D341Med (cell line): ENCODE measurements around the gene PLA2G4D.

ENCODE experiments used
- DNase-seq: peaks from one replicate; pipeline ENCODE4 v3.0.0; 2012; ENCODE audit warnings: low spot score

PLA2G4D gene

DNA sequence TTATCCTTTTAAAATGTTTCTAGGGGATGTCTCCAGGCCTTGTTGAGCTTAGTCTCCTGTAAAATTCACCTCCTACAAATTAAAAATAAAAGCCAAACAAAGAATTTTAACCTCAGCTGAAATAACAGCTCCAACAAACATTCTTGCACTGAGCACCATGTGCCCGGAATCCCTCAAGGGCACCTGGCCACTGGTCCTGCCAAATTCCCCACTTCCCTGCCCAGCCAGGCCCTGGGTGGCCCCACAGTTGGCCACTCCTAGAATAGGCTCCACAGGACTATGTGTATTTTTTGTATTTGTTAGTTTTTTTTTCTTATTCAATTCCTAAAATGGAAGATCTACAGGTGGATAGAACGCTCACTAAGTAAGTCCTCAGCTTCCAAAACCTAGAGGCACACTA lies 40.4 kb downstream of the PLA2G4D start:
- DNase-seq = no peak

DNA sequence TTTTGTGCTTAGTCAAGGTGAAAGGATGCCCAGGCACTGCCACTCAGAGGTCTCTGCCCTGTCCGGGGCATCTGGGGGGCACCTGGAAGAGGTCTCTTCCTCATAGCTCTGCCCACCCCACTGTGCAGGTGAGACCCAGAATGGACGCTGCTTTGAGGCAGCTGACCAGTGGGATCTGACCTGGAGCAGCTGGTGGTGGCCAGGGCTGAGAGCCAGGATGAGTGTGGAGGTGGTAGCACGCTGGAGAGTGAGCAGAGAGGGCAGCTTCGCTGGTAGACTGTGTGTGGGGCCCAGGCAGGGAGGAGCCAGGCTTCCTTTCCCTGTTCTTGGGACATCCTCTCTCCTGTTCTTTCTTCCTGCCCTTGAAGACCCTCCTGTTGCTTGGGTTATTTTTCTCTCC lies 41.4 kb downstream of the PLA2G4D start:
- DNase-seq = no peak

DNA sequence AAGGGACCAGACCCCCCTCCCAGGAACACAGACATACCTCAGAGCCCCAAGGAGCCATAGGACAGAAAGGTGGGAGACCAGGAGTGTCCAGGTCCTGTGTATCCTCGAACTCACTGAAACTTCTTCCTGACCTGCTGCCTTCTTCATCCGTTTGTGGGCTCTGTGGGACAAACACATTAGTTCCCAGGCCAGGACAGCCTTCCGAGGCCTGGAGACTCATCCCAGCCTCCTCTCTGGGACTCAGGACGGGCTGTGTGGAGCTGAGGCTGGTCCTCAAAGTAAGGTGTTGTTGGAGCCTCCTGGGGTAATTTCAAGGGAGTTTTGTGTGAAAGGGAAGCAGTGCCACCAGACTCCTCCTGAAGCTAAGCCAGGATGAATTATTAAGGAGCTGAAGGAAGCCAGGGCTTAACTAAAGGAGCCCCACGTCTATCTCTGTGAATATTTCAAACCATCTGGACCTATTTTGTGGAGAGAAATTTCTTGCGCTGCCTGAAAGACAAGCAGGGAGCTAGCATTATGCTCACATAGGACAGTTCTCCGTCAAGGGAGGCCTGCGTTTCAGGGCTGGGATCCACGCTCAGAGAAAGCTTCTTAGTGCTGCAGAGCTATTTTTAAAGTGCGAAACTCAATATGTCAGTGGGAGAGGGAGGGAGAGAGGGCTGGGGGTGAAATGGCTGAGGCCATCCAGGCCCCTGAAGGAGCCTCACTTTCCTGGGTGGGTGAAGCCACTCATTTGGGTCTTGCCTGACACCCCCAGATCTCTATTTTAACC lies 43.7 kb downstream of the PLA2G4D start:
- DNase-seq = no peak

- no peak for DNase-seq
Measured at GRCh38 chr15:42048821-42049200, 45.6 kb downstream of the PLA2G4D start.

- no peak for DNase-seq
Measured at GRCh38 chr15:42048080-42048820, 46.1 kb downstream of the PLA2G4D start.

DNA sequence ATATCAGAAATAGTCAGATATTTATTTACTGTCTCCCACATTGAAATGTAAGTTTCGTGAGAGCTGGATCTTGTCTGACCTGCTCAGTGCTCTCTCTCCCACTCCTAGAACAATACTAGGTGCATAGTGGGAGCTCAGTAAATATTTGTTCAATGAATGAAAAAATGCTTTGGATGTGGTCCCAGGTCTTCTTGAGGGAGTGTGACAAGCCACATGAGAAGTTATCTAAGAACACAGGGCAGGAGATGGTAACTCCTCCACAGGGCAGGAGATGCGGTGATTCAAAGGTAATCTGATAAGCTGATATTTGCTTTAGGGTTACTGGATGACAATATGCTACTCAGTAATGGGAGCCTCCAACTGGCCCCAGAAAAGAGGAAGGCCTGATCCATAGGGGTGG lies 47.8 kb downstream of the PLA2G4D start:
- no peak for DNase-seq

GRCh38 chr15:42045211-42045615 lies 49.1 kb downstream of the PLA2G4D start:
- no peak for DNase-seq

- no peak for DNase-seq
Measured at GRCh38 chr15:42042602-42043400, 51.6 kb downstream of the PLA2G4D start.

DNA sequence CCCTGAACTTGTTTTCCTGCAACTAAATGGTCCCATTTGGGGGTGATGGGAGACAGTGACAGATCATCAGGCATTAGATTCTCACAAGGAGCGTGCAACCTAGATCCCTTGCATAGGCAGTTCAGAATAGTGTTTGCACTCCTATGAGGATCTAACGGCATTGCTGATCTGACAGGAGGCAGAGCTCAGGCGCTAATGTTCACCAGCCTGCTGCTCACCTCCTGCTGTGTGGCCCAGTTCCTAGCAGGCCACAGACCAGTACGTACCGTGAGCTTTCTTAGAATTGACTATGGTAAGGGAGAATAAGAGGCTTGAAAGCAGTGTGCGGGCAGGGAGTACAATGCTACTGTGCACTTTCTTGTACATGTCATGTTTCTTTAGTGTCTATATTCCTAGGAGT lies 56.0 kb downstream of the PLA2G4D start:
- no peak for DNase-seq

- peak; percentile 4 for DNase-seq
Measured at GRCh38 chr15:42037656-42038055, 56.7 kb downstream of the PLA2G4D start.

GRCh38 chr15:42036966-42037365 lies 57.4 kb downstream of the PLA2G4D start:
- DNase-seq = peak; percentile 2

- DNase-seq = peak; percentile 16
Measured at GRCh38 chr15:42036112-42036905, 58.1 kb downstream of the PLA2G4D start.

- no peak for DNase-seq
Measured at GRCh38 chr15:42035435-42035761, 59.0 kb downstream of the PLA2G4D start.

DNA sequence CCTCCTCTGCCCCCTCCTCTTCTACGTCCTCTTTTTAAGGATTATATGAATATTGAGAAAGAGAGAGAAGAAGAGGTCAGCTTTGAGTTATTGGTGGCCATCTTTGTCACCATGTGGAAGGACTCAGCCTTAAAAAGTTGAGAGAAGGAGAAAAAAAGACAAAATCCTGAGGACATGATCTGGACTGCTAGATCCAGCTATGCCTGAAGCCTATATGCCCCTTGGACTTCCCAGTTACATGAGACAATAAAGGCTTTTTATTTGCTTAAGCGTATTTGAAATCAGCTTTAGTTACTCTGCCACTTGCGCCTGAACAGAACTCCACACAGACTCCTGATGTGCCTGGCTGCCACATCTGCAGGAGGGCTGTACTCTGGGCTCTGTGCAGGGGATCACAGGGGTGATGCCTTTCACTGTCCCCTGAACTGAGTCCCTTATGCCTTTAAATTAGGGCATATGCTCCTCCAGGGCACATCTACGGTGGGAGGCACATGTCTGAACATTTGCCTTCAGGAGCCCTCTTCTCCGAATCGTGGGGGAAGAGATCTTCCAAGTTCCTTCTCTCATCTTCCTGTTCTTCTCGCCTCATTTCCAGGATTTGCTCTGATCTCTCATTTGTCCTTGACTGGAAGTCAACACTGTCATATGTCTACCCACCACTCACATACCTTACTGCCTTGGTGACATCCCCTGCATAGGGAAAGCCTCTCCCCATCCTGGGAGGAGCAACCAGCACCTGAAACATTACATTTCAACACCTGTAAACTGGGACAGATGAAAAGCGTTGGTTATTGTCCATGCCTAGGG lies 59.5 kb downstream of the PLA2G4D start:
- DNase-seq = no peak

DNA sequence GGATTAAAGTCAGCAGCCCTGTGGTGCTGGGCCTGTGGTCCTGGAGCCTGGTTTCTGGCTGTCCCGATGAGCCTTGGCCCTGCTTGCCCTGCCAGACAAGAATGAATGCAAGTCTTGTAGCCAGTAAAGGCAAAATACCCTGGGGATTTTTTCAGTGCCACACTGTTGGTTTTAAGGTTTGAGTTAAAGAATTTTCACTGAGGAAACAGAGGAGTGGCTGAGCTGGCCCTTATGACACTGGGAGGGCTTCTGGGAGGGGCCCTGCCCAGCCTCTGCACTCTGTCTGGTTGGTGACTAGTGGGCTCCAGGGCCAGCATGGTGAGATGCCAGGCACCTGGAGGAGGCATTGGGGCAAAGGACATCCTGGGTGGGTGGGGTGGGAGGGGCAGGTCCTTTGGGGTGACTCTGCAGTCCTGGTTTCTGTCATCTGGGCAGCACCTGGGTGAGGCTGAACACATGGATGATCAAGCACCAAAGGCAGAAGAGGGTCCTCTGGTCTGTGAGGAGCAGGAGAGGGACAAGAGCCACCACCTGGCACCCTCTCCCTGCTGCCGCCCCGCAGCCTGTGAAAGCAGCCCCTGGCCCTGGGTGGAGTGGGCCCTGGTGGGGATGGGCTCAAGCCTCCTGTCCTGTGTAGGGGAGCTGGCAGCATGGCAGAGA lies 61.0 kb downstream of the PLA2G4D start:
- DNase-seq = no peak

GRCh38 chr15:42032376-42033213 lies 61.8 kb downstream of the PLA2G4D start:
- no peak for DNase-seq

DNA sequence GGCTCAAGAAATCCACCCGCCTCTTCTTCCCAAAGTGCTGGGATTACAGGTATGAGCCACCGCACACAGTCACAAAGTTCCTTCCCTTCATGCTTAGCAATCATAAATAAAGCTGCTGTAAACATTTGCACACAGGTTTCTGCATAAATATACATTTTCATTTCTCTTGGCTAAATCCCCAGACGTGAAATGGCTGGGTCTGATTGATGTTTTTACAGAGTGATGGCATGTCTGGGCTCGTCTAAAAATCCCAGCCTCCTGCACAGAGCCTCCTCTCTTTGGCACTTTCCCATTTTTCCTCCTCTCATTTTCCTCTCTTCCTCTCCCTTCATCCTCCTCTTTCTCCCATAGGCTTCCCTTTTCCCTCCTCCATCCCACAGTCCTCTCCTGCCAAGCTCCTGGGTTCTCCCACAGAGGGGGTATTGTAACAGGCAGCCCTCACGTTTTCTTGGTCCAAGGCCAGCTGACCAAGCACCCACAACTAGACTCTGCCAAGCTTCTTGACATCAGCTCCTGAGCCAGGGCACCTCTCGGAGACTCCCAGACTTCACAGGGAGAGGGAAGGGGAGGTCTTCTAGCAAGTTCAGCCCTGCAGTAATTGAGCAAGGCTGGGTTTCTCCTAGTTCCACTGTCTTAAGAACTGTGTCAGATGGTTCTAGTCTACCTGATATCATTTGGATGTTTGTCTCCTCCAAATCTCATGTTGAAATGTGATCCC lies 63.0 kb downstream of the PLA2G4D start:
- no peak for DNase-seq

GRCh38 chr15:42027521-42027920 lies 66.8 kb downstream of the PLA2G4D start:
- DNase-seq = no peak

- DNase-seq = no peak
Measured at GRCh38 chr15:42024303-42024702, 70.1 kb downstream of the PLA2G4D start.
